ENCODE results near the gene DPH6.
"Not testable (repeated sequence)": the region's sequence is repeated elsewhere in the genome, so short reads cannot be mapped to it uniquely, and the experiment has no call there.

Gene DPH6

DNA sequence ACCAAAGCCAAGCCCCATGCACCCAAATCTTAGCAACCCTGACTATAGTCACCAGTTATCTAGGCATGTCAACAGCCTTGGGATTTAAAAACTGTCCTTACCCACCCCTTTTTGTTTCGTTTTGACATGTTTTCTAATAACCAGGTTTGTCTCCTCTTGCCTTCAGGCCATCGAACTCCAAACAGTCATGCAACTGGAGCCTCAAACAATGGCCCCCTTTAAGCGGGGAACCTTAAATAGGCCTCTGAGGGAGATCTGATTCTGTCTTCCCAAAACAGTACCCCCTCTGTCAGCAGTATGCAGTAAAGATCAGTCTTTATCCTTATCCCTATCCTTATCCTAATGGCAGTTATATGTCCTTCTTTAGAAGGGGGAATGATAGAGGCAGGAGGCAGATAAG lies 105.7 kb downstream of the DPH6 start:
- DNase-seq: no peak

DNA sequence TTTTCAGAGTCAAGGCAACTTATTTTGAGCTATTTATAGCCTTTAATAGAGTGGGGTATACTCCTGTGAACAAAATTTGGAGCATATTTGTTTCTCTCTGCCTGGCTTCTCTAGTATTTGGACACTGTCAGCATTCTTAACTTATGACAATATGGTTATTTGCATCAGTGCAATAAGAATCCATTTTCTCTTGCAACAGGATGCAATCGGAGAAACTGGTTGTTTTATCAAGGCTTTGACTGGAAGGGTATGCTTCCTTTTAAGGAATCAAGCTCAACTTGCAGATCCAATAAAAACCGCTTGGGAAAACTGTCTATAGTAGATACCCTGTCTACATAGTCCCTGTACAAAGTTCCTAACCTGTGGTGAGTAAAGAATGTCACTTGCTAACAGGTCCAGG lies 106.7 kb downstream of the DPH6 start:
- DNase-seq: no peak

DNA sequence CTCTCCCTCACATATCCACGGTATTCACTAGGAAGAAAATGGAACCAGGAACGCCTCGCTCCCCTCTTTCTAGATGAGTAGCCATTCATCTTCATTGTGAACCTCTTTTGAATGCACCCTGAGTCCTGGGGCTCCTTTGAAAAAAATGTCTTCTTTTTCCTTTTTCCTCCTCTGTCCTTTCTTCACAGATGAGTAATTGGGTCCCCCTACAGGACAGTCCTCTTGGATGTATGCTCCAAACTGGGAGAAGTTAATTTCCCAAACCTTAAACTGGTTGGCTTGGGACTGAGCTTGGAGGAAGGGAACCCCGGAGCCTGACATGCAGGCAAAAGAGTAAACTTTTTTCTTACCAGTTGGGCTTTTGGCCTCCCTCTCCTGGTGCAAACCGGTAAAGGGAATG lies 108.8 kb downstream of the DPH6 start:
- no peak for DNase-seq

DNA sequence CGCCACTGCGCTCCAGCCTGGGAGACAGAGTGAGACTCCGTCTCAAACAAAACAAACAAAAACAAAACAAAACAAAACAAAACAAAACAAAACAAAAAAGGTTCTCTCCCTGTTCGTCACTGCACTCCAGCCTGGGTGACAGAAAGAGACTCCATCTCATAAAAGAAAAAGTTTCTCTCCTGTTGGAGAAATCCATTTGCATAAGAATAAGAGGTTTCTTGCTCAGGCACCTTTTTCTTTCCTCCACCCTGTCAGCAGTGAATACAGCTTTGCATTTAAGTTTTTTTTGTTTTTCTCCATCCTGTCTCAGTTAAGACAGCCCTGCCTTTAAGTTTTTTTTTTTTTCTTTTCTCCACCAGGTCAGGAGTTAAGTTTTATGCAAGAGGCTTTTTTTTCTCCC lies 109.5 kb downstream of the DPH6 start:
- DNase-seq: no peak

DNA sequence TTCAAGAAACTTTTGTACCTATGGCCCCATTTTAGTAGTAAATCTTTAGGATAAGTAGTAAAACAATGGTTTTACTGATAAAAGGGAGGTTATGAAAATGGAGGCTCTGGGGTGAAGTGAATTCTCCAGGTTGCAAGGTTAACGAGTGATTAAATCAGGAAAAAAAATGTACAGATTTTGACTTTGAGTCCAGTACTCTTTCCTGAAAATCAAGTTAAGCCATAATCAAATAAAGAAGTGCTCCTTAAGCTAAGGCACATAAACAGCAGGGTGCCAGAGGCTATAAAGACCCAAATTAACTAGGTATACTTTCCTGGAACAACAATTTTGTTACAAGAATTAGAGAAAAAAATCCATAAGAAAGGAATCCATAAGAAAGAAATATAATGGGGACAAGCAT lies 114.7 kb downstream of the DPH6 start:
- no peak for DNase-seq

DNA sequence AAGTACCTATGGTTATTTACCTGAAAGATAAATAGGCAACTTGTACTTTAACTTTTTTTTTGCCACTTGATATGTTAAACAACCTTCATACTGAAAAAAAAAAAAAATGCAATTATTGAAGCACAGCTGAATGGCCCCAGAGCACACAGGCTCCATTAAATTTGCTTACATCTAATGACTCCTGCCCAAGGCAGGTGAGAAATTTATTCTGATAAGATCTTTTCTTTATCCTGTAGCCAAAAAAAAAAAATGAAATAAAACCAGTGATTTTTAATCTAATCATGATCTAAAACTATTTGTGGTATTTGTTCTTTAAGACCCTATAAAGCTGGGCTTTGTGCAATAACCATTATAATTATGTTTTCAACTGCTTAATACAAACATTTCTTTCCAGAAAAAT lies 115.7 kb downstream of the DPH6 start:
- no peak for DNase-seq

GRCh38 chr15:35427496-35427895 lies 118.5 kb downstream of the DPH6 start:
- DNase-seq: no peak

DNA sequence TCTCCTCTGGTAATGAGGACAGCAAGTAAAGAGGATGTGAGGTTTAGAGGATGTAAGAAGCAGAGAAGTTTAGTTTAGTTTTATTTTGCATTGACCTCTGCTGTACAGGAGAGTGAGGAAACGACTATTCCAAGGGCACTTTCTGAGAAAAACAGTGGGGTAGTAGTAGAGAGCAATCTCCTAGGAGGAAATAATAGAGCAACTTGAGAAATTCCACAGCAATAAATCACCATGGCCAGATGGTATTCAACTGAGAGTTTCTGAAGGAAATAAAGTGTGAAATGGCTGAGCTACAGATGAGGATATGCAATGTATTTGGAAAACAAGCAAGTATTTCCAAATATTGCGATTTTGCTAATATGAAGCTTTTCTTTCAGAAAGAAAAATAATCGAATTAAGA lies 118.9 kb downstream of the DPH6 start:
- no peak for DNase-seq

DNA sequence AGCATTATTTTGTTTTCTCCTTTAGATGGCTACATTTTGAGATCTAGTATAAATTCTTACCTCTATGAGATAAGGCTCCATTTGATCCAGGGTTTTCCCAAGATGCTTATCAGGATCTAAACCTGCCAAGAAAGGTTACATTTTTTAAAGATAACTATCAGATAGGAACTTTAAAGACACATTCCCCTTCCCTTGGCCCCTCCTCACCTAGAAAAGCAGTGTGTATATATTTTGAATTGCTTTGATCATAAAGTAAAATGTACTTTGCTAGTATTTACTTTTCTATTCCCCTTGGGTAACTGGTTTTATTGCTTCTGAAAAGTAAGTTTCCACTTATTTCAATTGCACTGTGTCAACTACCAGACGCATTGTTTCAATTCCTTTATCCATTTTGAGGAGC lies 135.2 kb downstream of the DPH6 start:
- DNase-seq: no peak

GRCh38 chr15:35399901-35400300 lies 146.1 kb downstream of the DPH6 start:
- DNase-seq: no peak

GRCh38 chr15:35397027-35397426 lies 148.9 kb downstream of the DPH6 start:
- DNase-seq: no peak

GRCh38 chr15:35394416-35394815 lies 151.5 kb downstream of the DPH6 start:
- no peak for DNase-seq

DNA sequence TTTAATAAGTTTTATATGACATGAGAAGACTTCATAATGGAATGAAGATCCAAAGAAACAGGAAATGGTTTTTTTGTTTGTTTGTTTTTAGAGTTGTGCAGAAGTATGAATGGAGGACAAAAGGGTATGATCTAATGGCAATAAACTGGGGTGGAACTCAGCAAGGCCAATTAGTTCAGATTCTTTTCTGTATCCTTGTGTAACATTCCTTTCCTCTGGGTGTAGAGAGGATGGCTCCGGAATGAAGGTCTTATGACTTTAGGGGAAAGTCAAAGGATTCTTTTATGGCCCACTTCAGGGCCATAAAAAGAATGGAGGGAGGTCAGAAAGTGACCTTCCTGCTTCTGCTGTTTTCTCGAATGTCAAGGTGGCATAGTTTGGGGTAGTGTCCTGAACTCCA lies 152.6 kb downstream of the DPH6 start:
- no peak for DNase-seq

GRCh38 chr15:35391408-35391984 lies 154.5 kb downstream of the DPH6 start:
- not testable (repeated sequence) for DNase-seq

GRCh38 chr15:35383506-35383905 lies 162.5 kb downstream of the DPH6 start:
- no peak for DNase-seq

GRCh38 chr15:35381328-35381727 lies 164.6 kb downstream of the DPH6 start:
- DNase-seq: no peak

DNA sequence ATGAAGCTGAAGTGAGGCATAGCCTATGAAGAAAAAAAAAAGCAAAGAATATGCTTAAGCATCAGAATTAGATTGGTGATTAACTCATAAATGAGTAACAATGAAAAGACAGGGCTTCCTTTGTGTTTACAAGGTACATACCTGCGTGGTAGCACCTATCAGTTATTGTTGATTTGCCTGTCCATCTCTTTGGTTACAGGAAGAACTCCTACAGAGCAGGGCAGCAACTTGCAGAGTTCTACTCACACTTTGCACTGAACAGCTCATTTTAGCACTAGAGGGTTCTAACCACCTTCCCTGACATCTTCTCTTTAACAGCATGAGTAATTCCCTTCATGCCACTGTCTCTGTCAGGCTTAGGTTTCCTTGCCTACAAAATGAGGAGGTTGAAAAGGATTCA lies 166.0 kb downstream of the DPH6 start:
- DNase-seq: no peak

DNA sequence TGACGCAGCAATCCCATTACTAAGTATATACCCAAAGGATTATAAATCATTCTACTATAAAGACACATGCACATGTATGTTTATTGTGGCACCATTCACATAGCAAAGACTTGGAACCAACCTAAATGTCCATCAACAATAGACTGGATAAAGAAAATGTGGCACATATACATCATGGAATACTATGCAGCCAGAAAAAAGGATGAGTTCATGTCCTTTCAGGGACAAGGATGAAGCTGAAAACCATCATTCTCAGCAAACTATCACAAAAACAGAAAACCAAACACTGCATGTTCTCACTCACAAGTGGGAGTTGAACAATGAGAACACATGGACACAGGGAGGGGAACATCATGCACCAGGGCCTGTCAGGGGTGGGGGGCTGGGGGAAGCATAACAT lies 167.5 kb downstream of the DPH6 start:
- not testable (repeated sequence) for DNase-seq

GRCh38 chr15:35376707-35377106 lies 169.3 kb downstream of the DPH6 start:
- no peak for DNase-seq

DNA sequence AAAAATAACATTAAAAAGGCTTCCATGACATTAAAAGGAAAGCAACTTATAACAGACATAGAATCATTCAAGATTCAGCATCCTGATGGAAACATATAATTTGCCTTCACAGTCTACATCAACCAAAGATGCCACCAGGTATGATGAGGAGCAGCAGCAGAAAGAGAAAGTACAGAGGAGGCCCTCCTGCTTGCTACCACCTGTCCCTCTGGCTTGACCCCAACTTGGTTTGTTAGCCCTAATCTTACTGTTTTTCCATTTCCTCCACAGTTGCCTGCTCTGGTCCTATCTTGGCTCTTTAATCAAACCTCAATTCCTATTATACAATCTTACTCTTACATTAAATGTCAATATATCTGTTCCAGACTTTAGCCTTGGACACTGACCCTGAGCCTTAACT lies 171.3 kb downstream of the DPH6 start:
- no peak for DNase-seq

DNA sequence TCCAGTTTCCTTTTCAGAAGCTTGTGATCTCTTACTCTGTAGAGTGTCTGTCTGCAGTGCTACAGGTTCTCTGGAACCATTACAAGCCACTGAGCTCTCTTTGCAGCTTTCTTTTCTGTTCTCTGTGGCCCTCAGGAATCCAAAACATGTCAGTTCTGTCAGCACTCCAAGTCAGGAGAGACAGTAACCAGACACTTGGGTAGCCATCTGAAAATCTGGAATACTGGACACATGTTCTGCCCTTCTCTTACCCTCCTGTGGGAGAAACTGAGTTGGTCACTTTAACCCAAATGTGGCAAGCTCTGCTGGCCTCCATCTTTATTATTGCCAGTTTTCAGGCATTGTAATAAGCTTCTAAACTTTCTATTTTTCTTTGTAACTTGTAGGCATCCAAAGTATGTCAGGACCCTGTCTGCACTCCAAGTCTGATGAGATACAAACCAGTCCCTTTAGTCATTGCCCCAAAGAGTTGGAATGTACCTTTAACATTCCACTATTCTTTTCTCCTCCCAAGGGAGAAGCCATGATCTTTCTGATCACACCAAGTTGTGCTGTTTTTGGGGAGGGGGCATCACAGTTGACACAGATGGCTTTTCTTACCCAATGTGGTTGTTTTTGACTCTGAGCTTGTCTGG lies 183.7 kb downstream of the DPH6 start:
- no peak for DNase-seq

GRCh38 chr15:35358824-35359223 lies 187.1 kb downstream of the DPH6 start:
- no peak for DNase-seq

- DNase-seq: no peak
These were observed 194.9 kb downstream of the DPH6 start for GRCh38 chr15:35351059-35351458.

- DNase-seq: no peak
These were observed 196.0 kb downstream of the DPH6 start for GRCh38 chr15:35349916-35350315.
